ENCODE data around the gene PLCB1. TPM values are rescaled to one million over a fixed set of nuclear protein-coding genes. Genes with fewer than 3 reads are reported as not detected.

PLCB1 gene
- total RNA-seq, 1 experiment from 2014 or later, result 4.4 TPM

- Histone ChIP-seq H3F3A (ENCODE audit: low read length, unreplicated experiment) (no peaks in the 10 kb centered on the region), H2AFZ (ENCODE audit: low read length) (no peak overlapping the region), H3K4me3 (ENCODE audit: low read length) (no peak overlapping the region), H3K4me2 (ENCODE audit: low read length) (no peak overlapping the region), H3K27ac (ENCODE audit: low read length) (no peak overlapping the region), H3K4me1 (ENCODE audit: insufficient read depth, low read length) (no peaks in the 10 kb centered on the region), H3K9me3 (ENCODE audit: low read length) (no peaks in the 10 kb centered on the region), H3K36me3 (ENCODE audit: low read depth, low read length) (no peaks in the 10 kb centered on the region), H3K27me3 (ENCODE audit: low read length) (peaks cover 2% of the 10 kb centered on the region; the same call in 1 of the 2 replicates), H3K9ac (ENCODE audit: low read length) (no peak overlapping the region), H4K20me1 (ENCODE audit: low read length) (no peaks in the 10 kb centered on the region), H3K9me2 (replicated peaks; ENCODE audit: low read length) (no peaks in the 10 kb centered on the region), H3K79me2 (ENCODE audit: low read length) (no peaks in the 10 kb centered on the region)
- ATAC-seq (no peak), DNase-seq (no peak)
- TF ChIP-seq EZH2 (IDR thresholded peaks at IDR 0.05; ENCODE audit: low read length, unreplicated experiment), result no peak
- no peak for TF ChIP-seq EZH2phosphoT487 (IDR thresholded peaks at IDR 0.05; ENCODE audit: borderline replicate concordance, low read length)
- intact Hi-C loops (cut with micrococcal nuclease), result loop anchor here (1.0 kb wide), 4 partner anchors 240 to 345 kb away; partner anchors contain the start of gene PLCB1
- POLR2A ChIA-PET (ENCODE audit: unreplicated experiment), result no interaction called here
- no TSS peak for BruUV-seq (replicated peaks)
- CTCF ChIA-PET, result no interaction called here
Measured at GRCh38 chr20:8388707-8389106, 256.6 kb downstream of the PLCB1 start.

- H3K9me3 ChIP-seq (ENCODE audit: low read length), result no peaks in the 10 kb centered on the region
- CTCF ChIA-PET, result interaction anchor here (0.6 kb wide), 3 partner anchors 210 to 393 kb away, joined by 3 to 4 read pairs (median 3); no protein-coding TSS in a partner anchor
Measured at GRCh38 chr20:8389381-8390036, 257.4 kb downstream of the PLCB1 start.

GRCh38 chr20:8390037-8390433, 258.0 kb downstream of the PLCB1 start:
- no peaks in the 10 kb centered on the region for H3F3A ChIP-seq (ENCODE audit: low read length, unreplicated experiment)
- no peak overlapping the region for H3K4me2 ChIP-seq (ENCODE audit: low read length)
- no peak overlapping the region for H3K9ac ChIP-seq (ENCODE audit: low read length)
- TF ChIP-seq EZH2 (IDR thresholded peaks at IDR 0.05; ENCODE audit: low read length, unreplicated experiment) (no peak), EZH2phosphoT487 (IDR thresholded peaks at IDR 0.05; ENCODE audit: borderline replicate concordance, low read length) (no peak), CTCF (conservative IDR thresholded peaks at IDR 0.05; ENCODE audit: low read depth, low read length) (no peak)
- DNase-seq, result no peak
- no peaks in the 10 kb centered on the region for H3K9me2 ChIP-seq (replicated peaks; ENCODE audit: low read length)
- no TSS peak for BruUV-seq (replicated peaks)
- no peak for ATAC-seq
- no peaks in the 10 kb centered on the region for H4K20me1 ChIP-seq (ENCODE audit: low read length)
- no peaks in the 10 kb centered on the region for H3K9me3 ChIP-seq (ENCODE audit: low read length)
- ChIA-PET CTCF (interaction anchor here (0.6 kb wide), 3 partner anchors 211 to 394 kb away, joined by 3 to 4 read pairs (median 3); no protein-coding TSS in a partner anchor), POLR2A (ENCODE audit: unreplicated experiment) (no interaction called here)
- no peaks in the 10 kb centered on the region for H3K27me3 ChIP-seq (ENCODE audit: low read length)
- no peak overlapping the region for H3K27ac ChIP-seq (ENCODE audit: low read length)
- no peaks in the 10 kb centered on the region for H3K79me2 ChIP-seq (ENCODE audit: low read length)
- H2AFZ ChIP-seq (ENCODE audit: low read length), result no peak overlapping the region
- no peaks in the 10 kb centered on the region for H3K4me1 ChIP-seq (ENCODE audit: insufficient read depth, low read length)
- intact Hi-C loops (cut with micrococcal nuclease), result no loop called here
- no peak overlapping the region for H3K4me3 ChIP-seq (ENCODE audit: low read length)
- H3K36me3 ChIP-seq (ENCODE audit: low read depth, low read length), result no peaks in the 10 kb centered on the region

More at GRCh38 chr20:8389381-8390036, 257.4 kb downstream of the PLCB1 start:
- H2AFZ ChIP-seq (ENCODE audit: low read length), result no peak overlapping the region
- H3K4me3 ChIP-seq (ENCODE audit: low read length), result no peak overlapping the region
- no peaks in the 10 kb centered on the region for H3F3A ChIP-seq (ENCODE audit: low read length, unreplicated experiment)
- H3K4me2 ChIP-seq (ENCODE audit: low read length), result no peak overlapping the region
- H3K36me3 ChIP-seq (ENCODE audit: low read depth, low read length), result no peaks in the 10 kb centered on the region
- no peaks in the 10 kb centered on the region for H3K79me2 ChIP-seq (ENCODE audit: low read length)
- no peaks in the 10 kb centered on the region for H3K9me2 ChIP-seq (replicated peaks; ENCODE audit: low read length)
- ATAC-seq (peak; percentile 29; the same call in 1 of the 2 replicates), DNase-seq (peak; percentile 72)
- TF ChIP-seq CTCF (conservative IDR thresholded peaks at IDR 0.05; ENCODE audit: low read depth, low read length) (peak; percentile 74), EZH2 (IDR thresholded peaks at IDR 0.05; ENCODE audit: low read length, unreplicated experiment) (no peak)
- no peak overlapping the region for H3K9ac ChIP-seq (ENCODE audit: low read length)
- intact Hi-C loops (cut with micrococcal nuclease), result loop anchor here (1.0 kb wide), 2 partner anchors 257 to 346 kb away; partner anchors contain the start of gene PLCB1
- no TSS peak for BruUV-seq (replicated peaks)
- no peaks in the 10 kb centered on the region for H4K20me1 ChIP-seq (ENCODE audit: low read length)
- no peaks in the 10 kb centered on the region for H3K27me3 ChIP-seq (ENCODE audit: low read length)
- H3K4me1 ChIP-seq (ENCODE audit: insufficient read depth, low read length), result no peaks in the 10 kb centered on the region
- H3K27ac ChIP-seq (ENCODE audit: low read length), result no peak overlapping the region
- POLR2A ChIA-PET (ENCODE audit: unreplicated experiment), result no interaction called here

Data from PC-3 (cell line).